Omental fat pad (tissue), 4 donors: ENCODE measurements around the gene CACNA1I. TPM values are rescaled to one million over a fixed set of nuclear protein-coding genes. Genes with fewer than 3 reads are reported as not detected.

Source experiments
- ATAC-seq: fragments of 150-250 bp; one replicate; pipeline ENCODE4 v1.9.1; 2016; ENCODE audit warnings: mild to moderate bottlenecking, moderate library complexity; ENCODE audit not compliant: low FRiP score
- DNase-seq: peaks from one replicate; pipeline ENCODE4 v3.0.0-alpha.2; 2019; ENCODE audit warnings: low spot score
- CTCF ChIP-seq, 3 donors: fragments of 450-650 bp; IDR thresholded peaks; one replicate each; pipeline ENCODE4 v1.5.1; 2016 to 2017; ENCODE audit warnings: antibody characterized with exemption in 3 of 3, mild to moderate bottlenecking in 3 of 3, moderate library complexity in 2 of 3
- total RNA-seq, 4 donors: library from RNA; depleted of rRNA; stranded (reverse); fragments of >200 nt; gene quantifications; one replicate each; pipeline ENCODE4 v1.1.0, GENCODE V29; 2016

CACNA1I gene
- total RNA-seq, 4 donors from 2014 or later = 0.09 to 0.38 (median 0.26) TPM

- ATAC-seq = no peak
- DNase-seq = no peak
- no peak for TF ChIP-seq CTCF (IDR thresholded peaks at IDR 0.05)
Observed at GRCh38 chr22:39641660-39642310, 71.2 kb downstream of the CACNA1I start.

DNA sequence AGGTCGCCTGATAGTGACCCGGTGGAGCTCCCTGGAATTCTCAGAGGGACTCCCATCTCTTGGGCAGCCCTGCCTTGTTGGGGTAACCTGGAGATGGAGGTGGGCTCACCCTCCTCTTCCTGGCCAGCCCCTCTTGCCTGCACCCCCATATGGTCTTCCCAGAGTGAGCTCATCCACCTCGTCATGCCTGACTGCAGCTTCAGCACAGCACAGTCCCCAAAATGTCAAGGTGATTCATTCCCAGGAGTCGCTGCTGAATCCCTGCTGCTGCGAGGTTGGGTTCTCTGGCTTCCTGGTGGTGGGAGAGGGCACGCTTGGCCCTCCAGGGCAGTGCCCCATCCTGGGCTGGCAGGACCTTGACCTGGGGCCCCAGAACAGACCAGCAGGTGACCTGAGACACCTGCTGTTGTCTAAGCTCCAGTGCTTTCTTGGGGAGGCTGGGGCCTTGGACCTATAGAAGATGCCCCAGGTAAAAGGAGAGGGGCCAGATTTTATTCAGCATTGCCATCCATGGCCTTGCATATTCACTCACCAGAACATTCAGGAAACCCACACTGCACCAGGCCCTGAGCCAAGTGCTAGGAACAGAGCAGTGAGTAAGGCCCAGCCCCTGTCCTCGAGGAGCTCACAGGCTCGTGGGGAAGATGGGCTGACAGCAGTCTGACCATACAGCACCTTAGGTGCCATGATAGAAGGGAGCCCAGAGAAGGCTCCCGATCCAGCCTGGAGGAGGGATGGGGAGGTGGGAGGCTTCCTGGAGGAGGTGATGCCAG lies 72.9 kb downstream of the CACNA1I start:
- no peak for DNase-seq
- TF ChIP-seq CTCF (IDR thresholded peaks at IDR 0.05) = no peak
- no peak for ATAC-seq

DNA sequence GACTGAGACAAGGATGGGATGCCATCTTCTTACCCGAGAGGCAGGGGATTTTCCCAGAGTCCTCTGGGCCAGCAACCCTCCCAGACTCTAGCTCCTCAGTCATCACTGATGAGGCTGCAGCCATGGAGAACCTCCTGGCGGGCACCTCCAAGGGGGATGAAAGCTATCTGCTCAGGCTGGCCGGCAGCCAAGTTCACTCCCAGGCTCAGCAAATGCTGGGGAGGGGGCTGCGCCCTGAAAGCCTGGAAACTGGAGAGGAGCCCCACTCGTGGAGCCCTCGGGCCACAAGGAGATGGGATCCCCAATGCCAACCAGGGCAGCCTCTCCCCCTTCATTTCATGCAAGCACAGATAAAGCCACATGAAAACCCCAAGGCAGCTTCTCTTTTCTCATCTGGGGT lies 75.0 kb downstream of the CACNA1I start:
- no peak for DNase-seq
- no peak for TF ChIP-seq CTCF (IDR thresholded peaks at IDR 0.05)
- no peak for ATAC-seq

GRCh38 chr22:39646398-39647063 lies 76.0 kb downstream of the CACNA1I start:
- no peak for ATAC-seq
- no peak for DNase-seq
- TF ChIP-seq CTCF (IDR thresholded peaks at IDR 0.05) = no peak

DNA sequence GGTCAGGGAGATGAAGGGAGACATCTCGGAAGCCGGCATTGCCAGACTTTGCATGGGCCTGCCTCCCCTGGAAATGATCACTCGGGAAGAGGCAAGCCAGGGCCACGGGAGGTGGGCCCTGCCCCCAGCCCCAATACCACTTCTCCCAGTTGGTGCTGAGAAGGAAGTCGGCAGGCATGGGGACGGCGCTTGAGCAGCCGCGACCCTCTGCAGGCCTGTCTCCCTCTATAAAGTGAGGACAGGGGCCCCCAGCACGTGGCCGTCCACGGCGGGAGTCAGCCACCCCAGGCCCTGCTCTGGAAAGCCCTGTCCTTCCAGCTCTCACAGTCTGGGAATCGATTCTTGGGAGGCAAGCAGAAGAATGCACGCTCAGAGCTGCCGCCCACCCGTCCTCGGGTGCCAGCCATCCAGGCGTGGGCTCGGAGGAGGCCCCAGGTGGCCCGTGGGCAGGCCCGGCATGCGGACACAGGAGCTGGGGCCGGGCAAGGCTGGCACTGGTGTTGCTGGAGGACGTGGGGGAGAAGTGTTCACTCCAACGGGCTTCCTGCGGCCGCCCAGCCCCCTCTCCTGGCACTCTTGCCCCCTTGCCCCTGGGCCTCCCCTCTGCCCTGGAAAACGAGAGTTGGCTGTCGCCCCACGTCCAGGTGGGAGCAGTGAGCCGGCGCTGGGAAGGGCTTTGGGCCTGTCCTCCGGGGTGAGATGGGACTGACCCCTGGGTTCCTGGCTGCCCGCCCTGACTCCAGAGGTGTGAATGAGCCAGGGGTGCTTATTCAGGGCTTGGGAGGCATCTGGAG lies 77.5 kb downstream of the CACNA1I start:
- ATAC-seq (no peak), DNase-seq (no peak)
- no peak for TF ChIP-seq CTCF (IDR thresholded peaks at IDR 0.05)

DNA sequence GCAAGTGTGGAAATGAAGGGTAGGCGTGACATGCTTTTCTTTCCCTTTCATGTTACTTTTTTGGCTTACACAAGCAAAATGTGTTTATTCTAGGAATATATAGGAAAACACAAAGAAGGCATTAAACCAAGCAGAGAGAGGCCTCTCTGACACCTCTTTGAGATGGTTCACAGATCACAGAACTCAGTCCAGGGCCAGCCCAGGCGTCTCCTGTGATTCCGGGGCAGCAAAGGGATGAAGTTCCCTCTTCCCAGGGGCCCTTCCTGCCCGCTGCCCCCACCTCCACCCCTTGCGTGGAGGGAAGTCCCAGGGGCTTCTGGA lies 78.0 kb downstream of the CACNA1I start:
- TF ChIP-seq CTCF (IDR thresholded peaks at IDR 0.05) = no peak
- DNase-seq (no peak), ATAC-seq (no peak)
